HG02840 (cell line): ENCODE results near the gene CEACAM18.
"Not testable (repeated sequence)": the region's sequence is repeated elsewhere in the genome, so short reads cannot be mapped to it uniquely, and the experiment has no call there.

Source experiments
- ATAC-seq: cut with Tn5 transposase; IDR thresholded peaks from one replicate; pipeline ENCODE4 v1.9.1; 2021; ENCODE audit warnings: mild to moderate bottlenecking, moderate library complexity, moderate number of reproducible peaks; ENCODE audit not compliant: unreplicated experiment, low FRiP score

Gene CEACAM18

DNA sequence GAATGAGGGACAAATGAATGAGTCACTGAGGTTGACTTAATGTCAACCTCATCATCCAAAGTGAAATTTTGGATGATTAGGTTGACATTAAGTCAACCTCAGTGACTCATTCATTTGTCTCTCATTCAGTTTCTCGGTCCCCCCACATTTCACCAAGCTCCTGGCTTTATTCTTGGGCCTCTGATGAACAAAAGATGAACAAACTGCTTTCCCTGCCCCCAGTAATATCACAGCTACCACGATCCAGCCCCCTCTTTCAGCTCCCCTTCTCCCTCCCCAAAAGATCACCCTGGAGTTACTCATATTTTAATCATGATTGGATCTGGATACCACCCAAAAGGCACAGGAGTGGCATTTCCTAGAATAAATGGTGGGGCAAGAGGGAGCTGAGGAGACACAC, 10.8 kb downstream of the CEACAM18 start:
- ATAC-seq: no peak

DNA sequence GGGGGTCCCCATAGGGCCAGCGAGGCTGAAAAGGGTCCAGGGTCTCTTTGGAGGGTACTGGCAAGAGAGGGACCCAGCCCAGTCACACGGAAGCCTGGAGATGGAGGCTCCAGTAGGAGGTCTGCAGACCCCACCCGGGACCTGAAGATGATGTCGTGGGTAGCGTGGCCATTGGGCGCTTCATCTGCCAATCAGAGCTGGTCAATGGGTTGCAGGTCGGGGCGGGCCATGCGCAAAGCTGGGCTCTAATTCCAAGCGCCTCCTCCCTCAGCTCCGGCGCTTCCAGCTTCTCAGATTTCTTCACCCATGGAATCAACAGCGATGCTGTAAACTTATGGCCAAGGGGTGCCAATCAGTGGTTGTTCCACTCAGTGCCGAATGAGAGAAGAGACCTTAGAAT, 12.3 kb downstream of the CEACAM18 start:
- ATAC-seq: no peak

DNA sequence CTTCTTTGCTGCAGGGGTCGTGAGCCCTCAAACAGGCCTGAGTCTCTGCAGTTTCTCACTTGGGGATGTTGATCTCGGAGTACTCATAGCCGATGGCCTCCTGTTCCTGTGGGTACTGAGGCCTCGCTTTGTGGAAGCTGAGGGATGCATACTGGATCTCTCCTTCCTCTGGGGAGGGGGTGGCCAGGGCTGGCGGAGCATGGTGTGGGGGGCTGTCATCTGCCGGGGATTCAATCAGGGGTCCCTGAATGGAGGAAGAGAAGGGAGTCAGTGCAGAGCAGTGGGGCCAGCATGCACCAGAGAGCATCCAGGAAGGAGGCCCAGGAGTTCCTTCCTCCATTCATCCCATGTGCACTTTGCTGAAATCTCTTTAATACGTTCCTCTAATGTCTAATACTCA, 13.2 kb downstream of the CEACAM18 start:
- no peak for ATAC-seq

DNA sequence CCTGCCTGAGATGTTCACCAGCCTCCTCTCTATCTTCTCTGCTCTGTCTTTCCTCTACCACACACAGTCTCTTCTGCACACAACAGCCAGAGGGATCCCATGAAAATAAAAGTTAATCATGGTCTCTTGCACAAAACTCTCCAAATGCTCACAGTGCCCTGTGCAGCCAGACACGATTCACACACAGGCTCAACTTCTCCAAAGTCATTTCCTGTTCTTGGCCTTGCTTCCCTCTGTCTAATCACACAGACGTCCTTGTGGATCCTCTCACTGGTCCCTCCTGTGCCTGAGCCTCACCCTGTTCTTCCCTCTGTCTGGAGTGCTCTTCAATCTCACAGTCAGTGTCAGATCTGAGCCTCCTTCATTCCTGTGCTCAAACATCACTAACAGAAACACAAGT, 15.4 kb downstream of the CEACAM18 start:
- no peak for ATAC-seq

DNA sequence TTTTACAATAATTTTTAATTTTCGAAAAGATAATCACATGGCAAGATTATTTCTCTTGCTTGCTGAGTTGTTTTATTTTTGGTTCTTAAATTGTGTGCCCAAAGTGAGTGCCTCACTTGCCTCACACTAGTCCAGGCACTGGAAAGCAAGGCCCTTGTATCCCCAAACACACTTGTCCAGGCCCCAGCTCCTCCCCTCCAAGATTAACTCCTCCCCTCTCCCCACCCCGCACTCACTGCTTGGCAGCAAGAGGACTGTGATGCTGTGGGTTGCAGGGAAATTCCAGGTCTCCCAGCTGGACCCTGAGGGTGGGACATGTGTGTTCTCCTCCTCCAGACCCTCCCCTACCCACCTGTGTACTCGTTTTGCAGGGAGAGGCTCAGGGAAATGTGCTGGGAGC, 19.3 kb downstream of the CEACAM18 start:
- no peak for ATAC-seq

DNA sequence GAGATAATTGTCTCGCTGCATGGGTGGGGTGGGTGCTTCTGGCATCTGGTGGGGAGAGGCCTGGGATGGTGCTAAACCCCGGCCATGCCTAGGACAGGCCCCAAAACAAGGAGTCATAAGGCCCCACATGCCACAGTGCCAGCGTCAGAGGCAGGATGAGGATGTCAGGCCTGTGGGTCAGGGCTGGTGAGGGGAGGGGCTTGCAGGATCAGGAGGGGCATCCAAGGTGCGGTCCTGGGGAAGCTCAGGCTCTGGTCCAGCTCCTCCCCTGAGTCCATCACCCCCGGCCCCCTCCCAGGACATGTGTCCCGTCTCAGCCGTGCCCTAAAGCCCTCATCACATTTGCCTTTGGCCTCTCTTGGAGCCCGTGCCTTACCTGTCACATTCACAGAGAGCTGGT, 22.6 kb downstream of the CEACAM18 start:
- not testable (repeated sequence) for ATAC-seq

DNA sequence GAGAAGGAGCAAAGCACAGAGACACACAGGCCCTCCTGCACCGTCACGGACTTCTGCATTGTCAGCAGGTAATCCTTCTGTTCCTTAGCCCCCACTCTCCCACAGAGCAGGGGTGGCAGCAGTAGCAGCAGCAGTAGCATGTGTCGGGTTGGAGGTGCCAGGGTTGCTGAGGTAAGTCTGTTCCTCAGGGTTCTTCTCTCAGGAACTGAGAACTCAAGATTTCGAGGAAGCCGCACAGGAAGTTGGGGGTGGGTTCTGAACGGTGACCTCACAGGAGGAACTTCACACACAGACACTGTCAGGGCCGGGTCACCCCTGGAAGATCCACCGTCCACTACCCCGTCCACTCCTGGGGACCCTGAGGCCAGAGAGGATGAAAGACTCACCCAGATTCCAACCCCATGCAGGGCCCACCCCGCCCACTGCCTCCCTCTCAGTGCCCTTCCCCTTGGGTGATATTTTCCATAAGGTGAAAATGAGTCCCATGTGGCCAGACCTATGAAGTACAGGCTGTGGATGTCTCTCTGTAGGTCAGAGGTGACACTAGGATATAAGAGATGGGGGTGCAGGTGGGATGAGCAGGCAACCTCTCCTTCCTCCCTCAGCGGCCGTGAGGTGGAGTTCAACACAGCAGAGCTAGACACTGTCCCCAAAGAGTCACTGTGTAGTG, 23.4 kb downstream of the CEACAM18 start, which contains the start of gene SIGLEC12:
SIGLEC12 (minus strand) TSS at position 207 of the 670 bp plus-strand sequence; CDS start at position 140, 67 bp downstream.
- no peak for ATAC-seq

DNA sequence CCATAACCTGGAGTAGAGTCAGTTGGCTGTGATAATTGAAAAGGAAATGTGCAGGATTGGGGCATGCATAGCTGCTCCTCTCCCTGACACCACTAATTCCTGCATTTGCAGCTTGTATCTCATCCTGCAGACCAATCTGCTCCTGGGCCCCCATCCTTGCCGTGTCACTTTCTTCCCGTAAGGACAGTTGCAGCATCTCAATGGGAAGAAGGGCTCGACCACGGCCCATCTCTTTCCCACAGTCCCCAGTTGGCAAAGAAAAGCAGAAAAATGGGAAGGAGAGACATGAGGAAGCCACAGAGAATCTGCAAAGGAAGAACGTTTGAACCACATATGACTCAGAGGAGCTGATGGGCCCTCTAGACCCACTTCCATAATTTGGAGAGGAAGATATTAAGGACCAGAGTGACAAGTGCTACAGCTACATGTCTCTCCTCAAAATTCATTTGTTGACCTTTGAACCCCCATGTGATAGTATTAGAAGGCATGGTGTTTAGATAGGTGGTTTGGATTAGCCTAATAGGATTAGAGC, 25.0 kb downstream of the CEACAM18 start:
- no peak for ATAC-seq

DNA sequence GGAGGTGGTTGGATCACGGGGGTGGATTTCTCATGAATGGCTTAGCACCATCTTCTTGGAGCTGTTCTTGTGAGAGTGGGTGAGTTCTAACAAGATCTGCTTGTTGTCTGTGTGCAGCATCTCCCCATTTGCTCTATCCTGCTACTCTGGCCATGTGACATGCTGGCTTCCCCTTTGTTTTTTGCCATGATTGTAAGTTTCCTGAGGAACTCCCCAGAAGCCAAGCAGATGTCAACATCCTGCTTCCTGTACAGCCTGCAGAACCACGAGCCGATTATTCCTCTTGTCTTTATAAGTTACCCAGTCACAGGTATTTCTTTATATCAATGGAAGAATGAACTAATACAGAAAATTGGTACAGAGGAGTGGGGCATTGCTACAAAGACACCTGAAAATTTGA, 25.6 kb downstream of the CEACAM18 start:
- ATAC-seq: no peak

DNA sequence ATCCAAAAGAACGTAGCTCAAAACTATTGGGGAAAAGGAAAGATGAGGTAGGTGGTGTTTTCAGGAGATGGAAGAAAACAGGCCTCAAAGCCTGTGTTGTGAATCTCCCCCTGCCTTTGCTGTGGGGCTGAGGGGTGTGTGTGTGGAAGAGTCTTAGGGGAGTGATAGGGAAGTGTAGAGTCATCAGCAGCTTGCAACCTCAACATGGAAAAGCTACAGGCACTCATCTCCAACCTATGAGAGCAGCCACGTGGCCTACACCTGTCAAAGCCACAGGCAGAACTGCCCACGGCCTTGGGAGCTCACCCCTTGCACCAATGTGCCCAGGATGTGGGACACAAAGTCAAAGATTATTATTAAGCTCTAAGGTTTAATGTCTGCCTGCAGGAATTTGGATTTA, 27.6 kb downstream of the CEACAM18 start:
- no peak for ATAC-seq

DNA sequence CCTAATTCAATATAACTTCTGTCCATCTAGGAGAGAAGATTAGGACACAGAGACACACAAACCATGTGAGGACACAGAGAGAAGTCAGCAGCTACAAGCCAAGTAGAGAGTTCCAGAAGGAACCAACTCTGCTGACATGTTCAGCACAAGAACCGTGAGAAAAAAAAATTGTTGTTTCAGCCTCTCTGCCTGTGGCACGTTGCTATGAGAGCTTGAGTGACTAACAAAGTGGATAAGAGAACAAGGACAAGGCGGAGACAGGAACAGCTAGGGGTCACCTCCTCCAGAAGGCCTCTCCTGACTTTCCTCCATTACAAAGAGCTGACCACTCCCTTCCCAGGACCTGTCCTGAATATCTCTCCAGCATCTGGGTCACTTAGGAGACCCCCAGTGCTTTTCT, 28.9 kb downstream of the CEACAM18 start:
- ATAC-seq: no peak

DNA sequence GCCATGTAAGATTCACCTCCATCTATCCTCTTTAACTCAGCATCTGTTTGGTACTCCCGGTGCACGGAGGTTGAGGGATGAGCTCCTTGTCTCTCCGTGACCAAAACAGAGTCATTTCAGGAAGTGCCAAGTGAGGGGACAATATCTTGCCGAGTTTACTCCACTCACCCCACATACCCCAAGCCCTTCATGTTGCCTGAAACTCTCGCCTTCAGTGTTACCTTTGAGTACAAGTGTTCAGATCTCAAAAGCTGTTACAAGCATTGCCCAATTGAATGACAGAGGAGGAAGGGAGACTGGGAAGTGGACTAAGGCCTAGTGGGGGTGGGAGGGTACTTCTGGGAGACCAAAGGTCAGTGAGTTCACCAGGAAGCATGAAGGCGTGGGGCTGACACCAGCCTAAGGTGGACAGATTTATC, 29.3 kb downstream of the CEACAM18 start:
- ATAC-seq: no peak

DNA sequence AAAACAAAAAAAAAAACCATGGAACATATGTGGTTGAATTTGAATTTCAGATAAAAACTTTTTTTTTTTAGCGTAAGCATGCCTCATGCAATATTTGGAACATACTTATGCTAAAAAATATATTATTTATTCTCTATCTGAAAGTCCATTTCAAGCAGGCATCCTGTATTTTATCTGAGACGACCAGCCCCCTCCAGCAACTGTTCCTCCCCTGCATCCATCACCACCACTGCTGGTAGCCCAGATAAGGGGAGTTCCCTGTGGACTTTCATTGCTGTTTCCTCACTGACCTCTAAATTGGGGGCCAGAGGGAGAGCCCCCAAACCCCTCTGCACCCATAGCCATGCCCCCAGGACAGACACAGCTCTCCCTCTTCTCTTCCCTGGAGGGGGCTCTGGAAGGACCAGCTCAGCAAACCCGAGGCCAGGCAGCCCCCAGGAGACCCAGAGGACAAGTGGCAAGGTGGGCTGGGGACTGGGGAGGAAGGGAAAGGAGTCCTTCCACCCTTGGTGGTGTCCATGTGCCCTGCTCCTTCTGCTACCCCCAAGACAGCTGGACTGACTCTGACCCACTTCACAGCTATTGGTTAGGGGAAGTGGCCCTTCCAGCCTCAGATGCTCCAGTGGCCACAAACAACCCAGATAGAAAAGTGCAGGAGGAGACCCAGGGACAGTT, 29.9 kb downstream of the CEACAM18 start:
- no peak for ATAC-seq

DNA sequence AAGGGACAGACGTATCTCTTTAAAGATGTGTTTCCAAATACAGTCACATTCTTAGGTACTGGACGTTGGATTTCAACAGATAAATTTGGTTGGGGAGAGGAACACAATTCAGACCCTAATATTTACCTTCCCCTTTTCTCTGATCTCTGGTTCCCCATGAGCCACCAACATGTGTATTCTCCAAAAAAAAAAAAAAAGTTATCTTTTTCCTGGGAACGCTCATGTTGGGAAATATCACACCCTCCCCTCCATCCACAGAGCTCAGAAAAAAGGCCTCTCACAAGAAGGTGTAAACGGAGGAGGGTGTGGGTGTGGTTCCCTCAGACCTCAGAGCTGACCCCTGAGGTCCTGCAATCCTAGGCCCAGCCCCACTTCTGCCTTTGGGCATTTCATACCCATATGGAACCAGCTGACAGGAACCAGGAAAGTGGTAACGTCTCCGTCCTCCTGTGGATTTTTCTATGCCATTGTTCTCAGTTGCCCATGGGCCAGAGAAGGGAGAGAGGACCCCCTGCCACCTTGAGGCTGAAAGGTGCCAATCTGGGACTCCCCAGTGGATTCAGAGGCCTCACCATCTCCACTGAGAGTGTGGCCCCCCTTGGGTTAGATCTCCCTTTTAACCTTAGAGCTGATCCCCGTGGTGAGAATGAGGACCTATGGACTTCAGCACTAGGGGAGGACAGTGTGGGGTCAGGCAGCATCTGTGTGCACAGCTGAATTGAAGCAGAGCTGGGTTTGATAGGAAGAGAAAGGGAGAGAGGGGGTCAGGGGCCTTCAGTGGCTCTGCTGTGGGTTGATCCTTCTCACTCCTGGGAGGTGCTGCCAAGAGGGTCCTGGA, 31.7 kb downstream of the CEACAM18 start:
- ATAC-seq: no peak

DNA sequence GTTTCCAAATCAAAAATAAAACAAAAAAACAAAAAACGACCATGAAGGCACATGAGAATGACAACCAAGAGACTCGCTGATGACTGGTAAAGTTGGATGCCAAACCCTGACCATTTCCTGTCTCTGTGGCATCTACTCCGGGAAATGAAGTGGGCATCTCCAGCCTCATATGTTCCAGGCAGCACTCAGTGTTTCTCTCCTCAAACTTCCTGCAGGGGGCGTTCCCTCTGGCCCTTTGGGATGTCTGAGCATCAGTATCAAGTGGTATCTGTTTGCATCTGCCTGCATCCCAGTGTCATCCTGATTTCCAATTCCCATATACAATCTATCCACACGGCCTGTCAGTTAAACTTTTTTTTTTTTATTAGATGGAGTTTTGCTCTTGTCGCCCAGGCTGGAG, 33.0 kb downstream of the CEACAM18 start:
- no peak for ATAC-seq

DNA sequence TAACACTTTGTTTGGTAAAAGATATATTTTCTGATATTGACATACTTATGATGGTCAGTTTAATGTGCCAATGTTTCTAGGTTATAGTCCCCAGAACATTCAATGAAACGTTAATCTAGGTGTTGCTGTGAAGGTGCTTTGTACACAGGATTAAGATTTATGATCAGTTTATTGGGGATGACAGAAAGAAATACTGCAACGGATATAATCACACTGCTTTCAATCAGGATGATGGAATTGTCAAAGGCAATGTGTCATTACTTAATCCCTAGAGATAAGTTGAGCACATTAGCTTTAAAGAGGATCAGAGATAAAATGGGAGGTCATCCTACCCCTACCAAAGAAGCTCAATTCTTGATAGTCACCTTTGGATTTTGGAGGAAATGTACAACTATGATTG, 35.6 kb downstream of the CEACAM18 start:
- no peak for ATAC-seq

DNA sequence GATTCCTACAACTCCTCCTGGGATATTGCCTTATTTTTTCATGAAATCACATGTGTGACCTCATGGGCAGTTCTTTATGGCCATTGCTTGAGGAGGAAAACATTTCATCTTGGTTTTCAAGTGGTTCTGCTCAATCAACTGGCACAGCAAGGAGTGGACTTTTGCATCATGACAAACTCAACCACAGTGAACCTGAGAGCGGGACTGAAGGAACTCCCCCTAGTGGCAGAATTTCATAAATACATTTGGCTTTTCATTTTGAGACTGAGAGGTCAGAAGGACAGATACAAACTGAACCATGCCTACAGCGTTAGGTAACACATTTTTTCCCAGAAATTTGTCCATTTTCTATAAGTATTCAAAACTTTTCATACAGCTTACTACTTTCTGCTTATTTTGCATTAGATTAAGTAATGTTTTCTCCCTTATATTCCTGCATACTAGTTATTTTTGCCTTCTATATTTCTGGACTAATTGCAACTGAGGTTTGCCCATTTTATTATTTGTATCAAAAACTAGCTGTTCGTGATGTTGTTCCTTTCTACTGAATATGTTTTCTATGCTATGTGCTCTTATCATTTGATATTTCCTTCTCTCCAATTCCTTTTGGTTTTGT, 36.6 kb downstream of the CEACAM18 start:
- no peak for ATAC-seq

DNA sequence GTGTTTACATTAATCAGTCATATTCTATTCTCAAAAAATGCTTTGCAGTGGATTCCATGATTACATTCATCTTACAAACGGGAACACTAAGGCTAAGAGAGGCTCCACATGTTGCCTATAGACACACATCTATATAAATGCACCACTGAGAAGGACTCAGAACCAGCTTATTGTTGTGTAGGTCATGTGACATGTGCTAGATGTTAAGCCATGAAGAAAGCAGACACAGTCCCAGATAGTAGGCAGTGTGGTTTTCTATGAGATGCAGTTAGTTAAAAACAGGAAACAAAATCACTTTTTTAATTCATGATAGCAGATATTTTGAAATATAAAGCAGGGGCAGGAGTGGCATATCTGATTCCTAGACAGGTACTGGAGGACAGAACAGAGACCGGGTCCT, 42.4 kb downstream of the CEACAM18 start:
- no peak for ATAC-seq

DNA sequence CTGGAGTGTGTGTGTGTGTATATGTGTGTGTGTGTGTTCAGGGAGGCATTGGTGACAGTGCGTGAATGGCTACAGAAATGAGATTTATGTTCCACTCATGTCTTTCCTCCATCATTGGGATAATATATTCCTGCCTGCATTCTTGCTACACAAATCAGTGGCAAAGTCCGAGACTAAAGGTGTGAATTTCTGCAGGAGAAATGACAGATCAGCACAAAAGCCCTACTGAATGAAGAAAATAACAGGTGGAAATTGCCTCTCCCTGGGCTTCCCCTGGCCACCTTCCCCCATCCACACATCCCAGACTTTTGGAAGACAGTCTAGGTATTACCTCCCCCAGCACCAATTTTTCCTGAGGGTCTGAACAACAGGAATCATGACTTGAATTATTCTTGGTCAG, 43.0 kb downstream of the CEACAM18 start:
- no peak for ATAC-seq

DNA sequence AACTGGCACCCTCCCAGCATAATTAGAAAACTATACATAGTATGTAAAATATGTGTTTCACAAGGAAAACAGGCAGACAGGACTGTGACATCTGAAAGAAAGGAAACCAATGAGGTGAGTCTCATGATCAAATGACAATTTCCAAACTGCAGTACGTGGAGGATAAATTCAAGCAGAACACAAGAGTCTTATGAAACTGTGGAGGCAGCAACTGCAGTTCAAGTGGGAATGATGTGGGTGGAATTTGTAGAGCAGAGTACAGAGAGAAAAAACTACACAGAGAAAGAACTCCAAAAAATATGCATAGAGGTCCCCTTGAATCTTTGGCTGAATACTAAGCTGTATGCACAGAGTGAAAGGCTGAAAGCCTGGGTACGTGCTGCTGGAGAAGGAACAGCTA, 43.4 kb downstream of the CEACAM18 start:
- ATAC-seq: no peak
